Right forelimb (tissue), 1 donor: ENCODE data around the gene GPATCH4.
A peak's percentile ranks its signal among the peaks of the same experiment; 100 is the strongest.
"Not testable (repeated sequence)": the region's sequence is repeated elsewhere in the genome, so short reads cannot be mapped to it uniquely, and the experiment has no call there.

ENCODE experiments used
- DNase-seq: peaks from one replicate; pipeline ENCODE4 v3.0.0-alpha.2; 2018

The GPATCH4 gene

GRCh38 chr1:156595016-156595415 is 6.3 kb downstream of the GPATCH4 start:
- no peak for DNase-seq

GRCh38 chr1:156594190-156594589 is 7.1 kb downstream of the GPATCH4 start:
- no peak for DNase-seq

GRCh38 chr1:156593661-156593989 is 7.7 kb downstream of the GPATCH4 start:
- DNase-seq = no peak

- no peak for DNase-seq
Measured at GRCh38 chr1:156592910-156593660, 8.2 kb downstream of the GPATCH4 start.

GRCh38 chr1:156592158-156592909 is 8.9 kb downstream of the GPATCH4 start:
- DNase-seq = no peak

- peak; percentile 87 for DNase-seq
Measured at GRCh38 chr1:156591432-156592157, 9.7 kb downstream of the GPATCH4 start, which contains the start of gene NAXE. Gene NAXE, plus strand, starts transcription at chr1:156591776. Its CDS starts 29 bp downstream, at chr1:156591805.

- no peak for DNase-seq
Measured at GRCh38 chr1:156591181-156591431, 10.2 kb downstream of the GPATCH4 start.

- DNase-seq = no peak
Measured at GRCh38 chr1:156590326-156591180, 10.7 kb downstream of the GPATCH4 start.

GRCh38 chr1:156589546-156589945 is 11.7 kb downstream of the GPATCH4 start:
- DNase-seq = no peak

- not testable (repeated sequence) for DNase-seq
Measured at GRCh38 chr1:156587927-156588326, 13.4 kb downstream of the GPATCH4 start.

- no peak for DNase-seq
Measured at GRCh38 chr1:156586892-156587477, 14.3 kb downstream of the GPATCH4 start.

- no peak for DNase-seq
Measured at GRCh38 chr1:156586323-156586722, 15.0 kb downstream of the GPATCH4 start.

- DNase-seq = no peak
Measured at GRCh38 chr1:156584813-156585212, 16.5 kb downstream of the GPATCH4 start.

- DNase-seq = peak; percentile 78
Measured at GRCh38 chr1:156583821-156584622, 17.3 kb downstream of the GPATCH4 start.

- DNase-seq = no peak
Measured at GRCh38 chr1:156582388-156583017, 18.8 kb downstream of the GPATCH4 start.

- no peak for DNase-seq
Measured at GRCh38 chr1:156581661-156582387, 19.5 kb downstream of the GPATCH4 start.

- DNase-seq = no peak
Measured at GRCh38 chr1:156579472-156579871, 21.8 kb downstream of the GPATCH4 start, which contains the start of gene TTC24. Gene TTC24, plus strand, starts transcription at chr1:156579723. Its CDS starts 1,642 bp downstream, at chr1:156581365.

- DNase-seq = no peak
Measured at GRCh38 chr1:156578055-156578454, 23.2 kb downstream of the GPATCH4 start.

GRCh38 chr1:156577550-156577949 is 23.7 kb downstream of the GPATCH4 start:
- DNase-seq = no peak

- DNase-seq = no peak
Measured at GRCh38 chr1:156574039-156574633, 27.1 kb downstream of the GPATCH4 start.
